GM12878 (cell line): Measurements from ENCODE around the gene CCDC83. TPM values are rescaled to one million over a fixed set of nuclear protein-coding genes. Genes with fewer than 3 reads are reported as not detected.

Experiments used
- ATAC-seq: fragments of 200-7000 bp; cut with Tn5 transposase; 3 replicates; pipeline ENCODE4 v1.9.1; 2020; ENCODE audit warnings: mild to moderate bottlenecking, moderate library complexity
- BruUV-seq: library from RNA; stranded (reverse); fragments of 400-500 nt; replicated peaks from 2 replicates; lab custom pipeline; 2021; lab: Mats Ljungman, UMichigan
- CTCF ChIA-PET: fragments of 300-600 bp; sonication (Branson Sonifier 250); formaldehyde crosslinking; extraction: SDS; loops from one replicate; lab custom pipeline; 2021; ENCODE audit warnings: inconsistent platforms; lab: Yijun Ruan, JAX
- POLR2A ChIA-PET: fragments of 350-600 bp; formaldehyde crosslinking; extraction: SDS; loops from one replicate; lab custom pipeline; 2021; ENCODE audit warnings: inconsistent platforms; lab: Charles Lee
- RAD21 ChIA-PET: fragments of 300-600 bp; sonication (Branson Sonifier 250); formaldehyde crosslinking; loops from one replicate; lab custom pipeline; 2023; ENCODE audit warnings: antibody characterized with exemption; ENCODE audit not compliant: unreplicated experiment; lab: Charles Lee
- SMC1A ChIA-PET: fragments of 300-600 bp; sonication (Branson Sonifier 250); formaldehyde crosslinking; loops from one replicate; lab custom pipeline; 2023; ENCODE audit not compliant: unreplicated experiment, uncharacterized antibody; lab: Charles Lee
- DNase-seq: peaks from one replicate; pipeline ENCODE4 v3.0.0-alpha.2; 2011; ENCODE audit warnings: low read depth, low spot score
- FAIRE-seq: peaks from 3 replicates; lab custom pipeline; 2011; peaks lifted over from hg19 to GRCh38; lab: Jason Lieb, UNC
- H2AFZ ChIP-seq: 2 replicates; pipeline ENCODE4 v1.6.0; 2011; ENCODE audit warnings: low read depth, low read length, control low read depth; ENCODE audit not compliant: control insufficient read depth
- H3K27ac ChIP-seq: 2 replicates; pipeline ENCODE4 v1.5.1; 2011; ENCODE audit warnings: control low read depth; ENCODE audit not compliant: control insufficient read depth, insufficient read depth
- H3K27me3 ChIP-seq, 2 experiments: replicated peaks in 1 of 2; 2 replicates each; pipeline versions ENCODE4 v1.6.0 to v1.6.1; 2011; ENCODE audit warnings: low read length in 1 of 2; ENCODE audit not compliant: control insufficient read depth in 2 of 2, insufficient read depth in 2 of 2
- H3K36me3 ChIP-seq, 2 experiments: 2 replicates each; pipeline ENCODE4 v1.5.1; 2011; ENCODE audit warnings: low read length in 1 of 2; ENCODE audit not compliant: control insufficient read depth in 2 of 2, insufficient read depth in 2 of 2
- H3K4me1 ChIP-seq: 2 replicates; pipeline ENCODE4 v1.6.1; 2011; ENCODE audit warnings: mild to moderate bottlenecking, low read length, moderate library complexity, mixed read lengths; ENCODE audit not compliant: control insufficient read depth, insufficient read depth
- H3K4me2 ChIP-seq: 2 replicates; pipeline ENCODE4 v1.6.0; 2011; ENCODE audit warnings: control low read depth; ENCODE audit not compliant: control insufficient read depth, insufficient read depth
- H3K4me3 ChIP-seq: fragments of 200-600 bp; sonication (generic); 2 replicates; pipeline ENCODE4 v1.5.1; 2016
- H3K79me2 ChIP-seq: 2 replicates; pipeline ENCODE4 v1.6.0; 2011; ENCODE audit warnings: low read length; ENCODE audit not compliant: control insufficient read depth, insufficient read depth
- H3K9ac ChIP-seq: 2 replicates; pipeline ENCODE4 v1.8.0; 2011; ENCODE audit warnings: low read length, control low read depth, mixed read lengths; ENCODE audit not compliant: control insufficient read depth, insufficient read depth
- H3K9me3 ChIP-seq: replicated peaks from 3 replicates; pipeline ENCODE4 v1.5.1; 2011; ENCODE audit warnings: mild to moderate bottlenecking, low read length; ENCODE audit not compliant: control insufficient read depth, insufficient read depth
- H4K20me1 ChIP-seq: 2 replicates; pipeline ENCODE4 v1.6.0; 2011; ENCODE audit not compliant: control insufficient read depth, insufficient read depth
- CBX3 ChIP-seq: fragments of 200-600 bp; sonication (generic); IDR thresholded peaks from 2 replicates; pipeline ENCODE4 v1.6.1; 2016; ENCODE audit warnings: low read depth, borderline replicate concordance
- CTCF ChIP-seq, 3 experiments: IDR thresholded peaks in 2 of 3; conservative IDR thresholded peaks in 1 of 3; 2 replicates each; pipeline ENCODE4 v1.5.1; 2011; ENCODE audit warnings: low read depth in 3 of 3, low read length in 3 of 3, mild to moderate bottlenecking in 3 of 3, control low read depth in 2 of 3, moderate library complexity in 2 of 3, inconsistent platforms in 1 of 3, mixed read lengths in 1 of 3; ENCODE audit not compliant: control insufficient read depth in 2 of 3, insufficient read depth in 1 of 3; ENCODE audit errors: extremely low read depth in 1 of 3
- EGR1 ChIP-seq, 2 experiments: IDR thresholded peaks; 1 replicate in 1 of 2; 2 replicates in 1 of 2; pipeline ENCODE4 v1.6.1; 2011 to 2012; ENCODE audit warnings: low read depth in 2 of 2, low read length in 2 of 2, borderline replicate concordance in 1 of 2, mild to moderate bottlenecking in 1 of 2, moderate library complexity in 1 of 2
- ELK1 ChIP-seq: IDR thresholded peaks from 2 replicates; pipeline ENCODE4 v1.6.1; 2012; ENCODE audit warnings: low read depth, low read length, improper control_type of control experiment
- FOXM1 ChIP-seq: IDR thresholded peaks from 2 replicates; pipeline ENCODE4 v1.6.1; 2012; ENCODE audit warnings: low read depth, mild to moderate bottlenecking, inconsistent platforms, low read length, moderate library complexity
- JUNB ChIP-seq: IDR thresholded peaks from 2 replicates; pipeline ENCODE4 v1.6.1; 2016; ENCODE audit warnings: antibody characterized with exemption, mild to moderate bottlenecking
- MAX ChIP-seq: IDR thresholded peaks from 2 replicates; pipeline ENCODE4 v1.6.1; 2012; ENCODE audit warnings: low read depth, low read length, improper control_type of control experiment
- MEF2A ChIP-seq: IDR thresholded peaks from 2 replicates; pipeline ENCODE4 v1.6.1; 2011; ENCODE audit warnings: low read depth, mild to moderate bottlenecking, low read length, moderate library complexity; ENCODE audit not compliant: insufficient read depth
- MTA2 ChIP-seq: fragments of 450-650 bp; IDR thresholded peaks from 2 replicates; pipeline ENCODE4 v1.6.1; 2016; ENCODE audit warnings: low read depth, mild to moderate bottlenecking, moderate library complexity
- NFIC ChIP-seq: IDR thresholded peaks from 2 replicates; pipeline ENCODE4 v1.6.1; 2012; ENCODE audit warnings: low read depth, mild to moderate bottlenecking, inconsistent platforms, low read length, moderate library complexity
- NKRF ChIP-seq: fragments of 450-650 bp; conservative IDR thresholded peaks from 2 replicates; pipeline ENCODE4 v1.6.1; 2017; ENCODE audit warnings: mild to moderate bottlenecking, moderate library complexity
- PKNOX1 ChIP-seq: fragments of 450-650 bp; IDR thresholded peaks from 2 replicates; pipeline ENCODE4 v1.6.1; 2016; ENCODE audit warnings: mild to moderate bottlenecking
- SMARCA5 ChIP-seq: fragments of 450-650 bp; IDR thresholded peaks from 2 replicates; pipeline ENCODE4 v1.6.1; 2017; ENCODE audit warnings: mild to moderate bottlenecking
- STAT3 ChIP-seq: IDR thresholded peaks from 2 replicates; pipeline ENCODE4 v1.6.1; 2011; ENCODE audit warnings: low read depth, low read length, improper control_type of control experiment
- TCF12 ChIP-seq: IDR thresholded peaks from 2 replicates; pipeline ENCODE4 v1.6.1; 2011; ENCODE audit warnings: low read depth, mild to moderate bottlenecking, low read length
- ZBED1 ChIP-seq: IDR thresholded peaks from 2 replicates; pipeline ENCODE4 v1.6.1; 2016; ENCODE audit warnings: borderline replicate concordance
- WGBS: methylation state at CpG from one replicate; pipeline ENCODE4 v1.1.6; 2016; ENCODE audit warnings: low lambda C conversion rate; ENCODE audit not compliant: insufficient replicate concordance, insufficient coverage; ENCODE audit errors: missing lambda C conversion rate; 5-methylcytosine and 5-hydroxymethylcytosine counted together
- in situ Hi-C: fragments of 300-500 bp; cut with MboI; formaldehyde crosslinking; loops from 9 replicates; pipeline ENCODE4 v1.14.3; 2018; ENCODE audit warnings: mixed read lengths
- intact Hi-C: fragments of 100-400 bp; cut with micrococcal nuclease; formaldehyde crosslinking; loops from one replicate; pipeline ENCODE4 v1.14.2; 2022; ENCODE audit not compliant: unreplicated experiment
- polyA plus RNA-seq, 11 experiments: library from polyadenylated mRNA; depleted of rRNA in 4 of 11; unstranded in 6 of 11; stranded (reverse) in 5 of 11; fragments of >200 nt; fragmentation: Nextera tagmentation in 4 of 11; fragmentation: Illumina TruSeq in 1 of 11; extraction: Ambion mirVana in 4 of 11; extraction: Trizol in 1 of 11; gene quantifications; 1 replicate in 1 of 11; 2 replicates in 10 of 11; pipeline versions ENCODE4 v1.2.1 to v1.2.3, GENCODE V29; 2011 to 2016; ENCODE audit warnings: inconsistent platforms in 2 of 11, missing spikeins in 2 of 11, low read depth in 1 of 11
- total RNA-seq, 4 experiments: library from RNA; depleted of rRNA in 3 of 4; stranded (reverse); fragments of >200 nt in 3 of 4; fragmentation: Illumina TruSeq in 1 of 4; extraction: Trizol in 1 of 4; gene quantifications; 2 replicates each; pipeline versions ENCODE4 v1.2.1 to v1.2.3, GENCODE V29; 2013 to 2021

The CCDC83 gene
- total and polyA plus RNA-seq, 10 of the 15 experiments (the other 5 are each of a cell fraction or from before 2014, with no cell fraction given): not detected

GRCh38 chr11:85947431-85948272 lies 92.5 kb downstream of the CCDC83 start:
- DNase-seq (no peak), ATAC-seq (peak; percentile 67), FAIRE-seq (peak; percentile 23)
- no peaks in the 10 kb centered on the region; a peak in 1 of 4 replicates for H3K36me3 ChIP-seq
- H3K4me2 ChIP-seq: no peak overlapping the region
- H3K27me3 ChIP-seq: no peaks in the 10 kb centered on the region
- RAD21 ChIA-PET: interaction anchor here (0.9 to 1.1 kb wide), 2 partner anchors 95 to 271 kb away, joined by 3 to 4 read pairs; no protein-coding TSS in a partner anchor
- H3K4me1 ChIP-seq: peaks cover 13% of the 10 kb centered on the region
- no TSS peak for BruUV-seq
- CTCF ChIA-PET: interaction anchor here (0.9 to 1.8 kb wide), 4 partner anchors 8 to 271 kb away, joined by 3 to 6 read pairs (median 4); no protein-coding TSS in a partner anchor
- no peak overlapping the region for H3K27ac ChIP-seq
- WGBS: 24% methylated on average over 5 of the region's 5 CpGs
- H3K9me3 ChIP-seq: peaks cover 7% of the 10 kb centered on the region; the same call in 2 of the 3 replicates
- POLR2A ChIA-PET: interaction anchor here (0.9 kb wide), 1 partner anchor 68 kb away, joined by 4 read pairs; no protein-coding TSS in a partner anchor
- no peak overlapping the region for H3K9ac ChIP-seq
- SMC1A ChIA-PET: interaction anchor here (1.0 to 1.3 kb wide), 2 partner anchors 45 to 93 kb away, joined by 3 to 4 read pairs; no protein-coding TSS in a partner anchor
- H2AFZ ChIP-seq: no peak overlapping the region
- H3K4me3 ChIP-seq: no peak overlapping the region
- H3K79me2 ChIP-seq: no peaks in the 10 kb centered on the region
- no peaks in the 10 kb centered on the region for H4K20me1 ChIP-seq
- intact Hi-C loops: loop anchor here (5.0 to 10.0 kb wide), 2 partner anchors 270 to 353 kb away; no protein-coding TSS in a partner anchor
- in situ Hi-C loops: no loop called here
- TF ChIP-seq ZBED1 (peak; percentile 41; the same call in 1 of the 2 replicates), SMARCA5 (no peak), STAT3 (no peak), CTCF (IDR thresholded peaks at IDR 0.05 in 2 of 3, conservative IDR thresholded peaks at IDR 0.05 in 1 of 3; ENCODE audit: control insufficient read depth in 2 of 3, extremely low read depth in 1 of 3, insufficient read depth in 1 of 3, low read depth in 3 of 3, low read length in 3 of 3) (no peak), MAX (no peak), JUNB (peak; percentile 59), FOXM1 (0 out of 2 replicates have a peak, but pooled peaks have one; percentile 45), ELK1 (no peak), MTA2 (no peak), PKNOX1 (no peak), EGR1 (IDR thresholded peaks at IDR 0.05; ENCODE audit: borderline replicate concordance in 1 of 2, low read depth in 2 of 2, low read length in 2 of 2) (no peak), CBX3 (no peak), NFIC (0 out of 2 replicates have a peak, but pooled peaks have one; percentile 46), TCF12 (no peak), NKRF (no peak), MEF2A (0 out of 2 replicates have a peak, but pooled peaks have one; percentile 46)
